C4-2B (cell line): ENCODE results near the gene UNK.

Experiments
- H3K27ac ChIP-seq: fragments of 450-650 bp; 2 replicates; pipeline ENCODE4 v1.5.1; 2017
- CTCF ChIP-seq: fragments of 450-650 bp; conservative IDR thresholded peaks from 2 replicates; pipeline ENCODE4 v1.5.1; 2017; ENCODE audit warnings: mild to moderate bottlenecking
- ZFX ChIP-seq: fragments of 450-650 bp; IDR thresholded peaks from 2 replicates; pipeline ENCODE4 v1.6.1; 2017

The UNK gene

GRCh38 chr17:75815399-75815798, 30.8 kb downstream of the UNK start:
- H3K27ac ChIP-seq: no peak overlapping the region

GRCh38 chr17:75816693-75817092, 32.1 kb downstream of the UNK start:
- TF ChIP-seq ZFX: no peak

More at GRCh38 chr17:75815399-75815798, 30.8 kb downstream of the UNK start:
- no peak for TF ChIP-seq CTCF
- TF ChIP-seq ZFX: no peak

GRCh38 chr17:75817571-75817970, 33.0 kb downstream of the UNK start:
- TF ChIP-seq ZFX: no peak
- no peak overlapping the region for H3K27ac ChIP-seq

More at GRCh38 chr17:75816693-75817092, 32.1 kb downstream of the UNK start:
- H3K27ac ChIP-seq: no peak overlapping the region

- no peak for TF ChIP-seq CTCF
- TF ChIP-seq ZFX: no peak
These were observed 33.8 kb downstream of the UNK start for GRCh38 chr17:75818326-75818885.

GRCh38 chr17:75819116-75819515, 34.5 kb downstream of the UNK start:
- no peak for TF ChIP-seq CTCF
- TF ChIP-seq ZFX: no peak

More at GRCh38 chr17:75818326-75818885, 33.8 kb downstream of the UNK start:
- no peak overlapping the region for H3K27ac ChIP-seq

GRCh38 chr17:75819678-75820077, 35.1 kb downstream of the UNK start:
- TF ChIP-seq CTCF (no peak), ZFX (no peak)
- H3K27ac ChIP-seq: no peak overlapping the region

More at GRCh38 chr17:75819116-75819515, 34.5 kb downstream of the UNK start:
- no peak overlapping the region for H3K27ac ChIP-seq

- no peak for TF ChIP-seq CTCF
- no peak for TF ChIP-seq ZFX
- no peak overlapping the region for H3K27ac ChIP-seq
These were observed 35.8 kb downstream of the UNK start for GRCh38 chr17:75820094-75821080.

GRCh38 chr17:75821552-75821951, 36.9 kb downstream of the UNK start:
- no peak overlapping the region for H3K27ac ChIP-seq
- no peak for TF ChIP-seq ZFX
- TF ChIP-seq CTCF: no peak
